Stimulated activated CD4-positive, alpha-beta T cell treated with anti-CD3 and anti-CD28 coated beads, Interleukin-15, amount 100 ng/mL, for 48 hours (primary cell): ENCODE results near the gene LCN6.

Source experiments
- DNase-seq, 2 donors: peaks; one replicate each; pipeline ENCODE4 v3.0.0-alpha.2; 2020; ENCODE audit warnings: low read depth in 2 of 2

Gene LCN6

GRCh38 chr9:136725612-136726011, 22.7 kb downstream of the LCN6 start:
- no peak for DNase-seq

- DNase-seq: no peak
Measured at GRCh38 chr9:136724772-136725171, 23.6 kb downstream of the LCN6 start.

- no peak for DNase-seq
Measured at GRCh38 chr9:136723989-136724388, 24.3 kb downstream of the LCN6 start.

GRCh38 chr9:136723362-136723976, 24.9 kb downstream of the LCN6 start:
- DNase-seq: no peak

- DNase-seq: no peak
Measured at GRCh38 chr9:136722969-136723356, 25.4 kb downstream of the LCN6 start.

- no peak for DNase-seq
Measured at GRCh38 chr9:136722093-136722968, 26.0 kb downstream of the LCN6 start.

GRCh38 chr9:136721339-136722092, 26.8 kb downstream of the LCN6 start:
- no peak for DNase-seq

GRCh38 chr9:136720898-136721338, 27.4 kb downstream of the LCN6 start:
- DNase-seq: no peak

GRCh38 chr9:136720251-136720897, 28.0 kb downstream of the LCN6 start:
- DNase-seq: no peak

- no peak for DNase-seq
Measured at GRCh38 chr9:136719195-136719880, 29.0 kb downstream of the LCN6 start.

- DNase-seq: no peak
Measured at GRCh38 chr9:136718345-136719194, 29.8 kb downstream of the LCN6 start.

GRCh38 chr9:136717399-136717798, 30.9 kb downstream of the LCN6 start:
- no peak for DNase-seq

GRCh38 chr9:136714893-136715274, 33.4 kb downstream of the LCN6 start:
- no peak for DNase-seq

GRCh38 chr9:136714096-136714892, 34.0 kb downstream of the LCN6 start:
- no peak for DNase-seq

GRCh38 chr9:136713550-136713949, 34.8 kb downstream of the LCN6 start:
- no peak for DNase-seq

- DNase-seq: no peak
Measured at GRCh38 chr9:136712690-136713544, 35.4 kb downstream of the LCN6 start.

- DNase-seq: no peak
Measured at GRCh38 chr9:136711751-136712689, 36.3 kb downstream of the LCN6 start, which contains the start of gene DIPK1B. Gene DIPK1B (plus strand): TSS chr9:136712572. CDS start chr9:136712666, 94 bp downstream.
